GM21526 (cell line): ENCODE measurements around the gene ACSBG1.

Source experiments
- ATAC-seq: cut with Tn5 transposase; IDR thresholded peaks from one replicate; pipeline ENCODE4 v1.9.1; 2021; ENCODE audit warnings: moderate library complexity; ENCODE audit not compliant: unreplicated experiment, low FRiP score

The ACSBG1 gene, protein sequence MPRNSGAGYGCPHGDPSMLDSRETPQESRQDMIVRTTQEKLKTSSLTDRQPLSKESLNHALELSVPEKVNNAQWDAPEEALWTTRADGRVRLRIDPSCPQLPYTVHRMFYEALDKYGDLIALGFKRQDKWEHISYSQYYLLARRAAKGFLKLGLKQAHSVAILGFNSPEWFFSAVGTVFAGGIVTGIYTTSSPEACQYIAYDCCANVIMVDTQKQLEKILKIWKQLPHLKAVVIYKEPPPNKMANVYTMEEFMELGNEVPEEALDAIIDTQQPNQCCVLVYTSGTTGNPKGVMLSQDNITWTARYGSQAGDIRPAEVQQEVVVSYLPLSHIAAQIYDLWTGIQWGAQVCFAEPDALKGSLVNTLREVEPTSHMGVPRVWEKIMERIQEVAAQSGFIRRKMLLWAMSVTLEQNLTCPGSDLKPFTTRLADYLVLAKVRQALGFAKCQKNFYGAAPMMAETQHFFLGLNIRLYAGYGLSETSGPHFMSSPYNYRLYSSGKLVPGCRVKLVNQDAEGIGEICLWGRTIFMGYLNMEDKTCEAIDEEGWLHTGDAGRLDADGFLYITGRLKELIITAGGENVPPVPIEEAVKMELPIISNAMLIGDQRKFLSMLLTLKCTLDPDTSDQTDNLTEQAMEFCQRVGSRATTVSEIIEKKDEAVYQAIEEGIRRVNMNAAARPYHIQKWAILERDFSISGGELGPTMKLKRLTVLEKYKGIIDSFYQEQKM

DNA sequence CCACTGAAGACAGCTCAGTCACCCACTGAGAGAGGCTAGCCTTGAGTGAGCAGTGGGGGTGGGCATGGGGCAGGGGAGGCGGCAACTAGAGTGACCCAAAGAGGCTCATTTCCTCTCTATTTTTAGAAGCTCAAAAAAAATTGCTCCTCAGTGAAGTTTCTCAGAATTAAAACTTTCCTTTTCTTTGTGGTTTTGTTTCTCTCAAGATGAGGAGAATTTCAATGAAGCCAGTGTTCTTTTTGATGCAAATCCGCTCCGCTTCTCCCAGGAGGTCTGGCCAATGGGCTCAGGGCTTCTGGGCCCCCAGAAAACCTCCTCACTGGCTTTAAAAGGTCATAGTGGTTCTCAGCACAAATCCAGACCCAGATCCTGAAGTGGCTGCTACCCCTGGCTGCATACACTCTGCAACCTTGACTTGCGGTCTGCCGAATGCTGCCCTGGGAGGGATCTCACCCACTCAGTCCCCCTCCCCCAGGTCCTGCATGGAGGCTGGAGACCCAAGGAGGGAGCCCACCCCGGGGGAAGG lies at the start of gene ACSBG1:
TSS of gene ACSBG1 (minus strand) at position 51 of the 526 bp plus-strand sequence. CDS start 64 bp downstream, outside the sequence.
- ATAC-seq, result no peak

DNA sequence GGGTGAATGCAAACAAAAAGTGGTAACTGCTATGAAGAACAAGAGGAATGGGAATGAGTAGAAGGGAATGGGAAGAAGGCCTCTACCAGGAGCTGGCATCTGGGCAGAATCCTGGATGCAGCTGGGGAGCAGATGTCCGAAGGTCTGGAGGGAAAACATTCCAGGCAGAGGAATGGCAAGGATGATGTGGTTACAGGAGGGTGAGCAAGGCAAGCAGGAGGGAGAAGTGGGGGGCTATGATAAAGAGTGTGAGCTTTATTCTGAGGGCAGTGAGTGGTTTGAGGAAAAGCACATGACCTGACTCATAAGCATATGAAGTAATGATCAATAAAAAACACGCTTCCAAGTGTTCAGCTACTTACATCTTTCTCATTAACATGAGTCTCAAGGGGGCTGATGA lies 48.0 kb upstream of the ACSBG1 start:
- no peak for ATAC-seq

DNA sequence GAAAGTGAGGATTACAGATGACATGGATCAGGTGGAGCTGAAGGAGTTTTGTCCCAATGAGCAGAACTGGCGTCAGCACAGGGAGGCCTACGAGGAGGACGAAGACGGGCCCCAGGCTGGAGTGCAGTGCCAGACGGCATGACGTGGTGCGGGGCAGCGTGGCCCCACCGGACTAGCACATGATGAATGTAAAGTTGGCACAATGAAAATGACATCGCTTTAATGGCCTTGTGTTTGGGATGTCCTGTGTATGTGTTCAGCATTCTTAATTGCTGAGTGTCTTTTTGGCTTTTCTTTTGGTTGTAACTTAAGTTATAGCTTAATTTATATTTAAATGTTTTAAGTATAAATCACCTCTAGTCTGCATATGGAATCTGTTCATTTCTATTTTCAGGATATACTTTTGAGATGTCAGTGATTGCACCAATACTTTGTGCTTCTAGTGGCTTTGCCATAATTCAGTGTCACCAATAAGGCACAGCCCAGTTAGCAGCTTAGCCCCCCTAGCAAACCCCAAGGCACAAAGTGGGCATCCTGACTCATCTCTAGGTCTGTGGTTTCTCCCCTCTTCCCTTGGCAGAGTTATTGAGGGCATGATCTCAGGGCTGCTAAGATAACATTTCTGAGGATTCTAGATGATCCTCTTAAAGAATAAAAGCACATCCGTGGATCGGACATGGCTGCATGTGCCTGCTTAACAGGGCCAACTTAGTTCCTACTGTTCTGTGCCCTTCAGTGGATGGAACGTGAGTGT lies 46.1 kb upstream of the ACSBG1 start:
- ATAC-seq, result no peak

DNA sequence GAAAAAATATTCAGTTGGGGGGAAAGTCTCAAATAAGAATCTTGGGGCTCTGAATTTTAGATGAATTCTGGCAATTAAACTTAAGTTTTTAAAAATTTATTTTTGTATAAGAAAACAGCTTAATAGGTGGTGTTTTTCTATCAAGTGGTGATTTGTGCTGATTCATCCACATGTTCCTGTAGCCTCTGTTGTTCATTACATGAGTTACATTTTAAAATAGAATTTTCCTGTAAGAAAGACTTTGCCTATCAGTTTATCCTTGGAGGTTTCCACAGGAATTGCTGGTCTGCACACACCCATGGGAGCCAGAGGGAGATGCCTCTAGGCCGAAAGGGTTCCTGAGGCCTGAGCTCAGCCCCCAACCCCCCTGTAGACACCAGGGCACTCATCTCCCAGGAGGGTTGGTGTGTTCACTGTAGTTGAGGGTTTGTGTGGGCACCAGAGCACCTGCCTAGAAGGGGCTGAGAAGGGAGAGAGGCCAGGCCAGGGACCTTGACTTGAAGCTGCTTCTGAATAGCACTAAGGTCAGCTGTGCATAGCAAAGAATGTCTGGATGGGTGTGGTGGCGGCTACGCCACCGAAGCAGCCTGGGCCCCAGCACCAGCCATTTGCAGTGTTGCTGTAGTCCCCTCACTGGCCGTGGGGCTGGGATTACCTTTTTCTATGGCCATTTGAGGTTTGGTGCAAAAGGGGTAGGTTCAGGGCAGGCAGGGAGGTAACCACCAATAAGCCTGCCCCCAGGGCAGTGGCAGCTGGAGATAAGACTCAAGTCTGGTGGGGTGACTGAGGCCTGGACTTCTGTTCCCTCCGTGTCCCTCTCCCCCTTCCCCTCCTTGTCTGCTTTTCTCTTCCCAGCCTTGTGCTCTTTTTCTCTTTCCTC lies 41.9 kb upstream of the ACSBG1 start:
- no peak for ATAC-seq

DNA sequence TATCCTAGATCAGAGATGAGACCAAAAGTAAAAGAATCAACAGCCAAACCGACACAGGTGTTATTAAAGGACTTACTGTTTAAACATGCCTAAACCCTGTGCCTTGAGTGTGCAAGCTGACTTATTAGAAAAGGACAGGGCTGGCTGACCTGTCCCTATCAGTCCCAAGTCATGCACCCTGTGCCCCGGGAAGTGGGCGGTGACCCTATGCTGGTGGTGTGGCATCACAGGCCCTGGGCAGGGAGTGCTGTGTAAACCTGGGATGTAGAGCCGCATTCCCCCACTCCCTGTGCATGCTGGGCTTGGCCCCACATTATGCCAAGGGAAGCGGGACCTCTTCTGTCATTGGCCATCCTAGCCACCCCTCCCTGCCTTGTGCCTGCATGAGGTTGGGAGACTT lies 40.6 kb upstream of the ACSBG1 start:
- no peak for ATAC-seq

DNA sequence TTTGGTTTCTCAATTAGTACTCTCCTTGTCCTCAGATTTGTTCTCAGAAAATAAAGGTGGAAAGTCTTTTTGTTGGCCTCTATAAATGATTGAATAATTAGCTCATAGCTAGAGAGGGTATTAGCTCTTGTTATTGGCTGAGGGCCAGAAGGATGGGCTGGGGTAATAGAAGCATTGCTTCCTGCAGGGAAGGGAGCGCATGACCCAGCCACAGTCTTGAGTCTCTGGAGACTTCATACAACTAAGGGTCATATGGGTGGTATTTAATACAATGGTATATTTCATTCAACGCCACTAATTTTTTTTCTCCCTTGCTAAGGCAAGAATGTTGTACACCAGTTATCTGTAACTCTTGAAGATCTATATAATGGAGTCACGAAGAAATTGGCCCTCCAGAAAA lies 38.4 kb upstream of the ACSBG1 start:
- ATAC-seq, result no peak

DNA sequence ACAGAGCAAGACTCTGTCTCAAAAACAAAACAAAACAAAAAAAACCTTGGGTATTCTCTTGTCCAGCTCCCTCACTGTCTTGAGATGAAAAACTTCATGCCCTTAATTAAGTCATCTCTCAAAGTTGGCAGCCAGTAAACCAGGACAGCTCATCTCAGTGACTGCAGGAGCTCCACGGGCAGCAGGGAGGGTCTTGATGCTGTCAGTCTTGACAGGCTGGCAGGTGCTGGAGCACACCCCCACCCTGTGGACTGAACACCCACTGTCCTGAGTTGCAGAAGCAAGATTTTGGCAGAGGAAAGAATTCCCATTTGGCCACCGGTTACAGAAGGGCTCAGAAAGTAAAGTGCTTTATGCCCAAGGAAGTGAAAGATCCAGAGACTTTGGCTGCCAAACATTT lies 38.0 kb upstream of the ACSBG1 start:
- no peak for ATAC-seq

DNA sequence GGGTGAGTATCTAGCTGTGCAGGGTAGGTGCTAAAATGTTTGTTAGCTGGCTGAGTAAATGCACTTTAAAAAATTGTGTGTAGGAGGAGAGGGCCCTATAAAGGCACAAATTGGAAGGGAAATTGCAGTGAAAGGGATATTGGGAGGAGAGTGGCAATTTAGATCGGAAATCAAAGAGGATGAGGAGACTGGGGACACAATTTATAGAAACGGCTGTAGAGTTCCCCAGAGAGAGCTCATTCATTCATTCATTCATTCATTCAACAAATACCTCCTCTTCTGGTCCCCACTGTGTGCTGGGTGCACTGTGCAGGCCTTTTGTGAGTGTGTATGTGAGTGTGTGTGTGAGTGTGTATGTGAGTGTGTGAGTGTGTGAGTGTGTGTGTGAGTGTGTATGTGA lies 32.4 kb upstream of the ACSBG1 start:
- no peak for ATAC-seq

DNA sequence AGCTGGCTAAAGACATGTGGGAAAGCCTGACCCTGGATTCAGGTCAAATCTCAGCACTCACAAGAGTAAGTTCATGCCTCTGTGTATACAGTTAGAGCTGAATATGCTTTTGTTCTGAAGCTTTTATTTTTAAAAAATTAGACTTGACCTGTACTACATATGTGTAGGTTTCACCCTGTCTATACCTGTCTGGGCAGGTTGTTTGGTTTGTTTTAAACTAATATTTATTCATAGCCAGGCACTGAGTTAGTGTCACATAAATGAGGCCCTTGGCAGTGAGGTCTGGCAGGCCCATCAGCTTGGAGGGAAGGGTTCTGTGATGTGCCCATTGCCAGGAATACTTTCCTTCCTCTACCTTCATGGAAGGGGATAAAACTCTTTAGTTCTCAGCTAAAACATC lies 31.9 kb upstream of the ACSBG1 start:
- ATAC-seq, result no peak

DNA sequence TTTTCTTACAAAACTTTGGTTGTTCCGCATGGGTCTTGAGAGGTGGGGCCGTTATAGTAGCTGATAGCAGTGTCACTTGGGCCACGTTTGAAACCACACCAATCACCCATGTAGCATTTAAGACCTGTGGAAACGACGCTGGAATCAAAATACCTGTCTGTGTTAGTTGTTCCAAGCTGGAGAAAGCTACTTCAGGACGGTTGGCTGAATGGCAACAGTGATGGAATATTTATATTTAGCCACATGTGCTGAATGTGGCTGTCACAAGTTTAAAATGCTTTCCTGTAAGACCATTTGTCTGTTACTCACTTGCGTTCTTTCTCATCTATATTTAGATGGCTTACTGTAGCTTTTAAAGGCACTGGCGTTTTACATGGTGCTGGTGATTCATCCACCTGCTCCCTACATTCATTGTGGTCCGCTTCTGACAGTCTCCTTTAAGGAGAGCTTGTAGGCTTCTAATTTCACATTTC lies 31.4 kb upstream of the ACSBG1 start:
- no peak for ATAC-seq

DNA sequence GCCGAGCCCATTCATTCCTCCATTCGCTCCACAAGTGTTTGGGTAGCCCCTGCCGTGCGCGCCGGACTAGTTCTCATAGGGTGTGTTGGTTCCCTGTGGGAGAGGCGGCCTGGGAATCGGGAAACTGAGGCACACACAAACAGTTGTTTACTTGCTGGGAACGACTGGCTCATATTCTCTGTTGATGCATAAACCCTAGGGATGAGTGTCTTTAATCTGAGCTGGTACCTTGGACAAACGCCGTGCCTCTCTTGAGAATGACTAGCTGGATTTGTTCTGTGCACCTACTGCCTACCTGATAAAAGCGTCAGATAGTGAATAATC lies 30.7 kb upstream of the ACSBG1 start:
- ATAC-seq, result no peak

DNA sequence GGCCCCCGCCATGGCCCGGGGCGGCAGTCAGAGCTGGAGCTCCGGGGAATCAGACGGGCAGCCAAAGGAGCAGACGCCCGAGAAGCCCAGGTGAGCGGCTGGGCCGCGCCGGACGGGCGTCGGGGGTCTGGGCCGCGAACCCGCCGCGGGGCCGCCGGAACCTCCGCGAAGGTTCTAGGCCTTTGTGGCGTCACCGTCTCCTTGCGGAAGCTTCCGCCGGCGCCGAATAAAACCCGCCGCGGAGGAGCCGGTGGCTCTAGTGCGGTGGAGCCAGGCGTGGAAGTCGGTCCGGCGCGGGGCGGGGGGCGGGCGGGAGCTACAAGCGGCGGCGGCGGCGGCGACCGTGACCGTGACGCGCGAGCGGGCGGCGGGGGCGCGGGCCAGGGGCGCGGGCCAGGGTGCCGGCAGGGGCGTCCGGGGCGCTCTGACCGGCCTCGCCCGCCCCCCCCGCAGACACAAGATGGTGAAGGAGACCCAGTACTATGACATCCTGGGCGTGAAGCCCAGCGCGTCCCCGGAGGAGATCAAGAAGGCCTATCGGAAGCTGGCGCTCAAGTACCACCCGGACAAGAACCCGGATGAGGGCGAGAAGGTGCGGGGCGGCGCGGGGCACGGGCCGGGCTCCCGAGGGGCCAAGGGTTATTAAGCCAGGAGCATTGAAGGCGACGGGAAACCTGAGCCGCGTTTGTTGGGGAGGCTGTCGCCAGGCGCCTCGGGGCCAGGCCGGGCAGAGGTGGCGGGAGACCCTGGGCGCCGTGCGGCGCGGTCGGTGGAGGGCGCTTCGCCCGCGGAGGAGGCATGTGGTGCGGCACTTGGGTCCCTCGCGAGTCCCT lies 30.2 kb upstream of the ACSBG1 start, which contains the start of gene DNAJA4:
TSS of gene DNAJA4 (plus strand) at position 259 of the 833 bp plus-strand sequence. CDS start at position 461, 202 bp downstream.
- no peak for ATAC-seq

DNA sequence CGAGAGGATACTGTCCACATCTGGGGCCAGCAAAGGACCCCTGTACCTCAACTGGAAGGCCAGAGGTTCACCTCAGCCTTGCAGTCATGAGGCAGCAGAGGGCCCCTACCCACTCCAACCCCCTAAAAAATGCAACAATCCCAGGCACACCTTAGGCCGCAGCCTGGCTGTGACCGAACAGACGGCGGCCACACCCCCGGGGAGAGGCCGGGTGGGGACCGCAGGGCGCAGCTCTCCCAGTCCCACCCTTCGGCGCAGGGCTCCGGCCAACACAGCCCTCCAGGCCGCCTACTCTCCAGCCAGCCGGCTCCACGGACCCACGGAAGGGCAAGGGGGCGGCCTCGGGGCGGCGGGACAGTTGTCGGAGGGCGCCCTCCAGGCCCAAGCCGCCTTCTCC lies 29.5 kb upstream of the ACSBG1 start:
- ATAC-seq, result no peak

DNA sequence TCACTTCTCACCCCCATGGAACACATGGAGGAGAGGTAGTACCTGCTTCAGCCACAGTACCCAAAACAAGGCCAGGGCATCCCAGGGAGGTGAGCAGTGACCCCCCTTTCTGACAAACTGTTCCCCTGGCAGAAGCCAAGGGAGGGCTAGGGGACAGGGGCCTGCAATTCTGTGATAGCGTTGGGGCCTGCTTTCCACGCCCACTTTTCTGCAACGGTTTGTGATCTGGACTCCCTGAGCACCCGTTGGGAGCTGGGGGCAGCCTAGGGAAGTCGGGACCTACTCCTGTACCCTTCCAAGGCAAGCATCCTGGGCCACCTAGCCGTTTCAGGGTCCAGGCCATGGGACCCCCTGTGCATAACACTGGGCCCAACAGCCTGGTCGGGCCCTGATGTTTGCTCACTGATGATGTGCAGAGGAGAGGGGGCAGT lies 29.0 kb upstream of the ACSBG1 start:
- ATAC-seq, result no peak

DNA sequence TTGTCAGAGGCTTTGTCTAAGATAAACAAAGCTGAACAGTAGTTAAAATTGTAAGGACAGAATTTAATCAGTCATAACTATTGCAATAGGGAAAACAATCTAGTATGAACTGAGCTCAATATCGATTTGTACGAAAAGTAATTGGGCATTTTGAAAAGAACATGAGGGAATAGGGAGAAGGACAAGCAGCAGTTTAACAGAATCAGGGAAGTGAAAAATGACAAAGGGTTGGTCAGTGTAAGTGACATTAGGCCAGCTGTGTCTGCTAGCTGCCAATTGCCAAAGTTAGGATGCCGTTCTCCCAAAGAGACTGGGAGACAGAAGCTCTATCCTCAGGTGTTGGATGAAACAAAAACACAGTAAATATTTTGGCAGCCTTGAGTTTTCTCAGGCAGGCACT lies 26.7 kb upstream of the ACSBG1 start:
- no peak for ATAC-seq

DNA sequence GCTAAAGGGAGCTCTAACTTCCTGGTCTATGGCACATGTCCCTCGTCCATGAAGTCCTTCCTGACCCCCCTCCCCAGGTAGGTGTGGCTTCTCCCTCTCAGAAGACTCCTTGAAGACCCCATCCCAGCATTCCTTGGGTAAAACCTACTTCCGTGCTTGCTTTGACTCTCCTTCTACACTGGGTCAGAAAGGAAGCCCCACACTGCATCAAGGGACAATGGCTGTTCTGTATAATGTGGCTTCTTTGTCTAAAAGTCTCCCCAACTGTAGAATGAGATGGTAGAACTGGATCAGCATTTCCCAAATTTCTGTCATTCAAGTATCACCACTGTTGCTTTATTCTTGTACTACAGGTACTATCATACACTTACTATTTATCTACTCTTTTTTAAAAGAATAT lies 26.1 kb upstream of the ACSBG1 start:
- ATAC-seq, result no peak

DNA sequence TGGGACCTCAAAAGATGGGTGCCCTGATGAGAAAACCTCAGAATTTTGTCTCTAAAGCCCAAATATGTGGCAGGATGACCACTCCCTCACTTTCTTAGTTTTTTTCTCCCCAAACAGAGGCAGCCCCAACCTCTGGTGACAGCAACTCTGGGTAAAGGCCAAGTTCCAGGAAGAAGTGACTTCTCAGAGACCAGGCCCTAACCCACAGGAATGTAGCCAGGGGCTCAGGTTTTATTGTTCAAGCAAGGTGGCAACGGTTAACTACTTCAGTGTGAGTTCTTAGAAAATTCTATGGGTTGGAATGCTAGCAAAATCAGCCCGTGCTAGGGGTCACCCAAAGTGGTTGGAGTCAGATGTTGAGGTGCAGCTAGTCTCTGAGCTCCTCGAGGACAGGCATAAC lies 24.9 kb upstream of the ACSBG1 start:
- no peak for ATAC-seq

DNA sequence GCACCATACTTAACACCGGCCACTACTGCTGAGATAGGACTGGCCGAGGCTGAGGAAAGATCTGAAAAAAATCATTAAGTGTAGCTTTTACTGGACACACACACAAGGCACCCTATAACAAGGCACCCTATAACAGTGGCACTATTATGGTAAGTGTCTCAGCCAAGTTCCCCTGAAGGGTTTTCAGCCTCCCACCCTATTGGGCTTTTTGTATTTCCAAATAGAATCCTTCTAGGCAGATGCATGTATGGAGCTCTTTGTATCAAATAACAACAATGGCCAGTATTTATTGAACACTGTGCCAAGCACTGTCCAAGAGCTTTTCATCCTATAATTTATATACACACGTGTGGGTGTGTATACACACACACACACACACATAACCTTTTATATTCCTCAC lies 23.3 kb upstream of the ACSBG1 start:
- no peak for ATAC-seq

DNA sequence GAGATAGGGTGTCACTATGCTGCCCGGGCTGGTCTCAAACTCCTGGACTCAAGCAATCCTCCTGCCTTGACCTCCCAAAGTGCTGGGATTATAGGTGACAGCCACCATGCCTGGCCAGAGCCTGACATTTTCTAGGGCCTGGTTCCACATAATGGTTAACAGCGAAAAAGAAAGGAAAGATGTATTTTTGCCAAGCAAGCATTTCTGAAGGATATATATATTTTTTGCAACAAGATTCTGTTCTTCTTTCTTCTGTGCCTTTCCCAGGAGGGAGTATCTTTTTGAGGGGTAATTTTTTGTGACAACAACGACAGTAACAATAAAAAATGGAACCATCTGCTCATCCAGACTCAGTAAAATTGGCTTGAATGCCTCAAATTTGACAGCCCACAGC lies 21.7 kb upstream of the ACSBG1 start:
- ATAC-seq, result no peak
